ENCODE data around the gene CCL27.

Gene CCL27

DNA sequence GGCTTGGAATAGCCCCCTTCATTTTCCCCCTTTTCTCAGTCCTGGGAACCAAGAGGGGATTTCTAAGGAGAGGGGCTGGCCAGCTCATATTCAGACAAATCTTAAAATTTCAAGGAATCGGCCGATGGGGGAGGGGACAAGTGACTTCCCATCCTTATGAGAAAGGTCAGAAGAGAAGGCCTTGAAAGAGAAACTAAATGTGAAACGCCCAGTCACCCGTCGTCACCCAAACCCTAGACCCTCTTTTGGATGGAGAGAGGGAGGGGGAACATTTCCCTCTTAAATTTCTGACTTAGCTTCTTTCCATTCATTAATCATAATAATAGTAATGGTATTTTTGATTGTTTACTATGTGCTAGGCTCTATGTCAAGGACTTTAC is 29.5 kb upstream of the CCL27 start:
- TF ChIP-seq SIN3A (IDR thresholded peaks at IDR 0.05; ENCODE audit: borderline replicate concordance, insufficient read depth, low read length) = no peak
- no peak for TF ChIP-seq FOXP2 (optimal IDR thresholded peaks at IDR 0.05; ENCODE audit: borderline replicate concordance, extremely low read depth, extremely low read length, insufficient read depth)
- TF ChIP-seq, protein P1, sequence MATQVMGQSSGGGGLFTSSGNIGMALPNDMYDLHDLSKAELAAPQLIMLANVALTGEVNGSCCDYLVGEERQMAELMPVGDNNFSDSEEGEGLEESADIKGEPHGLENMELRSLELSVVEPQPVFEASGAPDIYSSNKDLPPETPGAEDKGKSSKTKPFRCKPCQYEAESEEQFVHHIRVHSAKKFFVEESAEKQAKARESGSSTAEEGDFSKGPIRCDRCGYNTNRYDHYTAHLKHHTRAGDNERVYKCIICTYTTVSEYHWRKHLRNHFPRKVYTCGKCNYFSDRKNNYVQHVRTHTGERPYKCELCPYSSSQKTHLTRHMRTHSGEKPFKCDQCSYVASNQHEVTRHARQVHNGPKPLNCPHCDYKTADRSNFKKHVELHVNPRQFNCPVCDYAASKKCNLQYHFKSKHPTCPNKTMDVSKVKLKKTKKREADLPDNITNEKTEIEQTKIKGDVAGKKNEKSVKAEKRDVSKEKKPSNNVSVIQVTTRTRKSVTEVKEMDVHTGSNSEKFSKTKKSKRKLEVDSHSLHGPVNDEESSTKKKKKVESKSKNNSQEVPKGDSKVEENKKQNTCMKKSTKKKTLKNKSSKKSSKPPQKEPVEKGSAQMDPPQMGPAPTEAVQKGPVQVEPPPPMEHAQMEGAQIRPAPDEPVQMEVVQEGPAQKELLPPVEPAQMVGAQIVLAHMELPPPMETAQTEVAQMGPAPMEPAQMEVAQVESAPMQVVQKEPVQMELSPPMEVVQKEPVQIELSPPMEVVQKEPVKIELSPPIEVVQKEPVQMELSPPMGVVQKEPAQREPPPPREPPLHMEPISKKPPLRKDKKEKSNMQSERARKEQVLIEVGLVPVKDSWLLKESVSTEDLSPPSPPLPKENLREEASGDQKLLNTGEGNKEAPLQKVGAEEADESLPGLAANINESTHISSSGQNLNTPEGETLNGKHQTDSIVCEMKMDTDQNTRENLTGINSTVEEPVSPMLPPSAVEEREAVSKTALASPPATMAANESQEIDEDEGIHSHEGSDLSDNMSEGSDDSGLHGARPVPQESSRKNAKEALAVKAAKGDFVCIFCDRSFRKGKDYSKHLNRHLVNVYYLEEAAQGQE (IDR thresholded peaks at IDR 0.05; ENCODE audit: insufficient read depth in 1 of 2, low read depth in 2 of 2, low read length in 2 of 2) = no peak
- no peak for TF ChIP-seq TAF1 (IDR thresholded peaks at IDR 0.05; ENCODE audit: borderline replicate concordance, insufficient read depth, low read length)
- TF ChIP-seq POLR2AphosphoS5 (IDR thresholded peaks at IDR 0.05; ENCODE audit: low read depth, low read length) = no peak

DNA sequence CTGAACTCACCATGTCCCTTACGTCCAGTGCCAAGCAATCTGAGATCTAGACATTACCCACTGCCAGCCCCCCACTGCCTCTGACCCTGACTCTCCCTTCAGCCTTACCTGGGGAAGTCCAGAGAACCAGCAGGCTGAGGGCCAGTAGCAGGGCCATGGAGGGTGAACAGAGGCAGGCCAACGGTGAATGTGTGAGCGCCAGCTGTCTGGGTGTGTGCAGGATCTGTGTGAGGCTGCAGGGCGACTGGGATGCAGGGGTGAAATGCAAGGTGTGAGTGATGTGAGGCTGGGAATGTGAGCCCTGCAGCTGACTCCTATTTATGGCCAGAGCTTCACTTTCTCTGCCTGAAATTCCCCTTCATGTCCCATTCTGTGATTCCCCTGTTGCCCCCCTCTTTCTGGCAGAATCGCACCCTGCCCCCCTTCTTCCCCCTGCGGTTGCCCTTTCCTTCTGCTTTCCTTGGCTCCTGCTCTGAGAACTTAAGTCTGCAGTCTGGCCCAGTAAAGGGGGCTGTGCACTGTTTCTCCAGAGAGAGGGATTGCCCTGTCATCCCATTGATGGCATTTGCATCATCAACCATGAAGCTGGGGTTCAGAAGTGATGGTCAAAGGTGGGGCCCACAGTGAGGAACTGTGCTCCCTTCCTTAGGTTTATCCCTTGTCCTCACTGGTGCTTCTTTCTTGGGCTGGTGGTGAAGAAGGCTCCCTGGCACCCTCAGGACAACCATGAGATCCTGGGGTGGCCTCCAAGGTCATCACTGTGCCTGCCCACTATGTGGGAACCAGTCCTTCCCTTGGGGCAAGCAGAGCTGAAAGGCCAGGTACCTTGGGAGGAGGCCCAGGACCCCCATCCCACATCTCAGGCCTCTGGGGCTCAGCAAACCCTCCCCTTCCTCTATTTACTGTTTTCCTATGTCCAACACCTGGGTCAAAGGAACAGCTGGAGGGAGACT is 28.8 kb upstream of the CCL27 start, which contains the start of gene CCL19:
Gene CCL19 (minus strand): TSS at position 294 of the 953 bp plus-strand sequence. CDS start 137 bp downstream, at position 157.
- TF ChIP-seq FOXP2 (optimal IDR thresholded peaks at IDR 0.05; ENCODE audit: borderline replicate concordance, extremely low read depth, extremely low read length, insufficient read depth) (no peak), TAF1 (IDR thresholded peaks at IDR 0.05; ENCODE audit: borderline replicate concordance, insufficient read depth, low read length) (no peak), POLR2AphosphoS5 (IDR thresholded peaks at IDR 0.05; ENCODE audit: low read depth, low read length) (no peak), SIN3A (IDR thresholded peaks at IDR 0.05; ENCODE audit: borderline replicate concordance, insufficient read depth, low read length) (no peak)
- TF ChIP-seq, protein P1 (IDR thresholded peaks at IDR 0.05; ENCODE audit: insufficient read depth in 1 of 2, low read depth in 2 of 2, low read length in 2 of 2) = no peak

- no peak for TF ChIP-seq FOXP2 (optimal IDR thresholded peaks at IDR 0.05; ENCODE audit: borderline replicate concordance, extremely low read depth, extremely low read length, insufficient read depth)
- no peak for TF ChIP-seq TAF1 (IDR thresholded peaks at IDR 0.05; ENCODE audit: borderline replicate concordance, insufficient read depth, low read length)
- TF ChIP-seq, protein P1 (IDR thresholded peaks at IDR 0.05; ENCODE audit: insufficient read depth in 1 of 2, low read depth in 2 of 2, low read length in 2 of 2) = no peak
- no peak for TF ChIP-seq SIN3A (IDR thresholded peaks at IDR 0.05; ENCODE audit: borderline replicate concordance, insufficient read depth, low read length)
Observed at GRCh38 chr9:34689512-34689911, 27.1 kb upstream of the CCL27 start.

DNA sequence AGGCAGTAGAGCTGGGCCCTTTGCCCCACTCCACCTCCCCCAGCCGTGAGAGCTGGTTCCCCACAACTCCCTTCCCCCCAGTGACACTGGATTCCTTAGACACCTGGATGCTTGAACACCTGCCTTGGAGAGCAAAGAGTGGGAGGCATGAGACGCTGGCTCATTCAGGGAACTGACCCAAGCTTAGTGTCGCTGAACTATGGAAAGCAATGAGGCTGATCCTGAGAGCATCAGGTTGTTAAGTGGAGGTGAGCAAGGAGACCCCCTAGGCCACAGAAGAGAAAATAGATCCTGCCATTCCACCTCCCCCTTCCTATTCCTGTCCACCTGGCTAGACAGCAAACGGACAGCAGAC is 26.6 kb upstream of the CCL27 start:
- TF ChIP-seq FOXP2 (optimal IDR thresholded peaks at IDR 0.05; ENCODE audit: borderline replicate concordance, extremely low read depth, extremely low read length, insufficient read depth) (no peak), TAF1 (IDR thresholded peaks at IDR 0.05; ENCODE audit: borderline replicate concordance, insufficient read depth, low read length) (no peak), SIN3A (IDR thresholded peaks at IDR 0.05; ENCODE audit: borderline replicate concordance, insufficient read depth, low read length) (no peak), POLR2AphosphoS5 (IDR thresholded peaks at IDR 0.05; ENCODE audit: low read depth, low read length) (no peak)
- TF ChIP-seq, protein P1 (IDR thresholded peaks at IDR 0.05; ENCODE audit: insufficient read depth in 1 of 2, low read depth in 2 of 2, low read length in 2 of 2) = no peak

Measured in PFSK-1 (cell line).